Peyer's patch (tissue), 4 donors: ENCODE data around the gene TMEM123. TPM values are rescaled to one million over a fixed set of nuclear protein-coding genes. Genes with fewer than 3 reads are reported as not detected.
A peak's percentile ranks its signal among the peaks of the same experiment; 100 is the strongest.

Source experiments
- DNase-seq, 3 donors: peaks; one replicate each; pipeline ENCODE4 v3.0.0-alpha.2; 2017 to 2019
- H3K27ac ChIP-seq, 4 donors: fragments of 200-600 bp; sonication (generic); one replicate each; pipeline ENCODE4 v1.5.1; 2016 to 2019
- H3K27me3 ChIP-seq, 2 donors: fragments of 200-600 bp; sonication (generic); one replicate each; pipeline ENCODE4 v1.5.1; 2019
- H3K36me3 ChIP-seq, 3 donors: fragments of 200-600 bp; sonication (generic); one replicate each; pipeline ENCODE4 v1.5.1; 2016 to 2019
- H3K4me1 ChIP-seq, 4 donors: fragments of 200-600 bp; sonication (generic); one replicate each; pipeline ENCODE4 v1.5.1; 2016 to 2019
- H3K4me3 ChIP-seq, 4 donors: fragments of 200-600 bp; sonication (generic); 1 replicate in 3 of 4; 2 replicates in 1 of 4; pipeline ENCODE4 v1.5.1; 2016 to 2019; ENCODE audit warnings: mild to moderate bottlenecking in 1 of 4
- H3K9me3 ChIP-seq, 4 donors: fragments of 200-600 bp; sonication (generic); one replicate each; pipeline ENCODE4 v1.5.1; 2016 to 2019; ENCODE audit warnings: mild to moderate bottlenecking in 1 of 4
- CTCF ChIP-seq, 6 experiments: fragments of 450-650 bp in 4 of 6; fragments of 200-600 bp in 2 of 6; sonication (generic) in 1 of 6; IDR thresholded peaks; one replicate each; pipeline ENCODE4 v1.5.1; 2017 to 2019; ENCODE audit warnings: antibody characterized with exemption in 6 of 6, mild to moderate bottlenecking in 3 of 6, moderate library complexity in 1 of 6
- POLR2A ChIP-seq, 2 donors: fragments of 450-650 bp; IDR thresholded peaks; one replicate each; pipeline ENCODE4 v1.5.1; 2017; ENCODE audit warnings: antibody characterized with exemption in 2 of 2, mild to moderate bottlenecking in 2 of 2, moderate library complexity in 2 of 2
- total RNA-seq, 4 donors: library from RNA; depleted of rRNA; stranded (reverse); fragments of >200 nt; gene quantifications; one replicate each; pipeline ENCODE4 v1.1.0, GENCODE V29; 2016

TMEM123 gene
- total RNA-seq, 4 donors from 2014 or later, result 36.1 to 78.4 (median 54.5) TPM

- TF ChIP-seq POLR2A (IDR thresholded peaks at IDR 0.05) (no peak), CTCF (IDR thresholded peaks at IDR 0.05) (no peak)
- H3K36me3 ChIP-seq, result no peaks in the 10 kb centered on the region
- no peak for DNase-seq
- H3K4me1 ChIP-seq, result no peaks in the 10 kb centered on the region
- no peak overlapping the region for H3K27ac ChIP-seq
- H3K27me3 ChIP-seq, result no peaks in the 10 kb centered on the region
- H3K9me3 ChIP-seq, result no peaks in the 10 kb centered on the region
- no peak overlapping the region for H3K4me3 ChIP-seq
These were observed 35.6 kb upstream of the TMEM123 start for GRCh38 chr11:102488208-102488607.

- no peak overlapping the region for H3K4me3 ChIP-seq
- H3K4me1 ChIP-seq, result no peaks in the 10 kb centered on the region
- H3K27ac ChIP-seq, result no peak overlapping the region
- H3K9me3 ChIP-seq, result no peaks in the 10 kb centered on the region
- DNase-seq, result no peak
- H3K36me3 ChIP-seq, result no peaks in the 10 kb centered on the region
- no peaks in the 10 kb centered on the region for H3K27me3 ChIP-seq
- no peak for TF ChIP-seq CTCF (IDR thresholded peaks at IDR 0.05)
These were observed 34.6 kb upstream of the TMEM123 start for GRCh38 chr11:102487214-102487613.

GRCh38 chr11:102486584-102486983, 34.0 kb upstream of the TMEM123 start:
- DNase-seq, result no peak
- no peaks in the 10 kb centered on the region for H3K36me3 ChIP-seq
- no peaks in the 10 kb centered on the region for H3K9me3 ChIP-seq
- no peaks in the 10 kb centered on the region for H3K4me1 ChIP-seq
- H3K27me3 ChIP-seq, result no peaks in the 10 kb centered on the region
- H3K27ac ChIP-seq, result no peak overlapping the region
- no peak for TF ChIP-seq POLR2A (IDR thresholded peaks at IDR 0.05)
- TF ChIP-seq CTCF (IDR thresholded peaks at IDR 0.05), result peak in 2 of 6 experiments; percentile 2 to 14
- H3K4me3 ChIP-seq, result no peak overlapping the region

GRCh38 chr11:102485095-102485722, 32.6 kb upstream of the TMEM123 start:
- no peak for DNase-seq

GRCh38 chr11:102482433-102482832, 29.9 kb upstream of the TMEM123 start:
- H3K36me3 ChIP-seq, result no peaks in the 10 kb centered on the region
- DNase-seq, result no peak
- H3K27me3 ChIP-seq, result no peaks in the 10 kb centered on the region
- TF ChIP-seq POLR2A (IDR thresholded peaks at IDR 0.05), result no peak
- no peak overlapping the region for H3K4me3 ChIP-seq
- no peaks in the 10 kb centered on the region for H3K9me3 ChIP-seq
- H3K27ac ChIP-seq, result no peak overlapping the region
- H3K4me1 ChIP-seq, result no peaks in the 10 kb centered on the region

More at GRCh38 chr11:102485095-102485722, 32.6 kb upstream of the TMEM123 start:
- no peaks in the 10 kb centered on the region for H3K4me1 ChIP-seq
- no peaks in the 10 kb centered on the region for H3K9me3 ChIP-seq
- no peak for TF ChIP-seq POLR2A (IDR thresholded peaks at IDR 0.05)
- TF ChIP-seq CTCF (IDR thresholded peaks at IDR 0.05), result no peak
- no peaks in the 10 kb centered on the region for H3K36me3 ChIP-seq
- no peak overlapping the region for H3K27ac ChIP-seq
- no peaks in the 10 kb centered on the region for H3K27me3 ChIP-seq
- H3K4me3 ChIP-seq, result no peak overlapping the region

GRCh38 chr11:102479733-102480132, 27.2 kb upstream of the TMEM123 start:
- H3K36me3 ChIP-seq, result no peaks in the 10 kb centered on the region
- H3K27me3 ChIP-seq, result no peaks in the 10 kb centered on the region
- H3K9me3 ChIP-seq, result no peaks in the 10 kb centered on the region
- peaks cover 0 to 15% (median 2%) of the 10 kb centered on the region in 4 donors for H3K4me1 ChIP-seq
- H3K4me3 ChIP-seq, result no peak overlapping the region
- no peak for DNase-seq
- H3K27ac ChIP-seq, result no peak overlapping the region
- TF ChIP-seq CTCF (IDR thresholded peaks at IDR 0.05) (no peak), POLR2A (IDR thresholded peaks at IDR 0.05) (no peak)
